SK-N-SH treated with all-trans-retinoic acid at 6 μM for 48 hours (cell line): ENCODE results near the gene GLIS1.

Source experiments
- ATAC-seq: fragments of 200-7000 bp; cut with Tn5 transposase; 3 replicates; pipeline ENCODE4 v1.9.1; 2020; ENCODE audit warnings: mild to moderate bottlenecking, moderate library complexity
- ARNTL ChIP-seq: fragments of 450-650 bp; formaldehyde crosslinking; IDR thresholded peaks from 2 replicates; pipeline ENCODE4 v1.5.0; 2020; ENCODE audit warnings: low read depth, mild to moderate bottlenecking, moderate library complexity, borderline replicate concordance
- BACH2 ChIP-seq: fragments of 250-450 bp; sonication (Bioruptor Pico); IDR thresholded peaks from 2 replicates; pipeline ENCODE4 v1.9.0; 2021; ENCODE audit warnings: mild to moderate bottlenecking, borderline replicate concordance
- CREB5 ChIP-seq: fragments of 250-450 bp; sonication (Bioruptor Pico); IDR thresholded peaks from 2 replicates; pipeline ENCODE4 v1.5.1; 2020; ENCODE audit warnings: low read depth, mild to moderate bottlenecking, moderate library complexity
- CSDC2 ChIP-seq: fragments of 250-450 bp; sonication (Bioruptor Pico); IDR thresholded peaks from 2 replicates; pipeline ENCODE4 v1.5.0; 2020; ENCODE audit warnings: mild to moderate bottlenecking, moderate library complexity
- CSRNP3 ChIP-seq: fragments of 250-450 bp; sonication (Bioruptor Pico); IDR thresholded peaks from 2 replicates; pipeline ENCODE4 v1.5.1; 2021; ENCODE audit warnings: mild to moderate bottlenecking, moderate library complexity
- ESRRG ChIP-seq: fragments of 250-450 bp; sonication (Bioruptor Pico); IDR thresholded peaks from 2 replicates; pipeline ENCODE4 v1.6.1; 2021; ENCODE audit warnings: mild to moderate bottlenecking
- GLIS3 ChIP-seq: fragments of 250-450 bp; sonication (Bioruptor Pico); IDR thresholded peaks from 2 replicates; pipeline ENCODE4 v1.5.0; 2020; ENCODE audit warnings: mild to moderate bottlenecking, moderate library complexity
- ISL1 ChIP-seq: fragments of 250-450 bp; sonication (Bioruptor Pico); IDR thresholded peaks from 2 replicates; pipeline ENCODE4 v2.1.2; 2022; ENCODE audit warnings: mild to moderate bottlenecking, moderate library complexity
- OSR1 ChIP-seq: fragments of 250-450 bp; sonication (Bioruptor Pico); IDR thresholded peaks from 2 replicates; pipeline ENCODE4 v1.8.0; 2022; ENCODE audit warnings: moderate library complexity, mild to moderate bottlenecking, inconsistent platforms
- POU6F1 ChIP-seq: fragments of 250-450 bp; sonication (Bioruptor Pico); IDR thresholded peaks from 2 replicates; pipeline ENCODE4 v1.8.0; 2021; ENCODE audit warnings: low read depth, mild to moderate bottlenecking, moderate library complexity, borderline replicate concordance
- PPARA ChIP-seq: fragments of 250-450 bp; sonication (Bioruptor Pico); IDR thresholded peaks from 2 replicates; pipeline ENCODE4 v1.5.0; 2020; ENCODE audit warnings: mild to moderate bottlenecking, borderline replicate concordance
- RARB ChIP-seq: fragments of 250-450 bp; sonication (Bioruptor Pico); IDR thresholded peaks from 2 replicates; pipeline ENCODE4 v1.8.0; 2021; ENCODE audit warnings: mild to moderate bottlenecking, moderate library complexity
- SNAI2 ChIP-seq: fragments of 250-450 bp; sonication (Bioruptor Pico); IDR thresholded peaks from 2 replicates; pipeline ENCODE4 v1.5.0; 2020; ENCODE audit warnings: mild to moderate bottlenecking, moderate library complexity
- TCF4 ChIP-seq: fragments of 250-450 bp; sonication (Bioruptor Pico); IDR thresholded peaks from 2 replicates; pipeline ENCODE4 v1.8.0; 2021; ENCODE audit warnings: mild to moderate bottlenecking, moderate library complexity, borderline replicate concordance
- TOX ChIP-seq: fragments of 250-450 bp; sonication (Bioruptor Pico); IDR thresholded peaks from 2 replicates; pipeline ENCODE4 v1.8.0; 2021; ENCODE audit warnings: mild to moderate bottlenecking, moderate library complexity, borderline replicate concordance
- TSHZ2 ChIP-seq: fragments of 250-450 bp; sonication (Bioruptor Pico); IDR thresholded peaks from 2 replicates; pipeline ENCODE4 v1.5.0; 2020; ENCODE audit warnings: mild to moderate bottlenecking, moderate library complexity
- ZC3H10 ChIP-seq: fragments of 250-450 bp; sonication (Bioruptor Pico); IDR thresholded peaks from 2 replicates; pipeline ENCODE4 v1.5.1; 2021; ENCODE audit warnings: mild to moderate bottlenecking, moderate library complexity
- ZFP3 ChIP-seq: fragments of 250-450 bp; sonication (Bioruptor Pico); IDR thresholded peaks from 2 replicates; pipeline ENCODE4 v1.5.0; 2020; ENCODE audit warnings: mild to moderate bottlenecking, moderate library complexity
- ZFP30 ChIP-seq: fragments of 450-650 bp; formaldehyde crosslinking; IDR thresholded peaks from 2 replicates; pipeline ENCODE4 v1.5.0; 2022; ENCODE audit warnings: mild to moderate bottlenecking, moderate library complexity
- ZNF565 ChIP-seq: fragments of 450-650 bp; formaldehyde crosslinking; conservative IDR thresholded peaks from 2 replicates; pipeline ENCODE4 v1.5.0; 2020; ENCODE audit warnings: low read depth, mild to moderate bottlenecking, moderate library complexity
- ZNF70 ChIP-seq: fragments of 450-650 bp; formaldehyde crosslinking; IDR thresholded peaks from 2 replicates; pipeline ENCODE4 v1.5.0; 2020; ENCODE audit warnings: mild to moderate bottlenecking, moderate library complexity
- ZNF8 ChIP-seq: fragments of 450-650 bp; formaldehyde crosslinking; IDR thresholded peaks from 2 replicates; pipeline ENCODE4 v1.5.0; 2020; ENCODE audit warnings: mild to moderate bottlenecking, moderate library complexity
- TF ChIP-seq, protein P1 (sequence below): fragments of 250-450 bp; sonication (Bioruptor Pico); IDR thresholded peaks from 2 replicates; pipeline ENCODE4 v1.8.0; 2020; ENCODE audit warnings: mild to moderate bottlenecking, moderate library complexity, borderline replicate concordance

The GLIS1 gene

GRCh38 chr1:53710584-53710983 lies 28.4 kb downstream of the GLIS1 start:
- ATAC-seq: no peak

GRCh38 chr1:53708687-53709086 lies 30.3 kb downstream of the GLIS1 start:
- TF ChIP-seq CSRNP3 (CRISPR knock-in tag): no peak
- no peak for TF ChIP-seq TOX (CRISPR knock-in tag)
- no peak for TF ChIP-seq PPARA (CRISPR knock-in tag)
- no peak for TF ChIP-seq CREB5
- no peak for TF ChIP-seq TCF4 (CRISPR knock-in tag)
- no peak for TF ChIP-seq ZNF70 (CRISPR knock-in tag)
- TF ChIP-seq SNAI2 (CRISPR knock-in tag): no peak
- no peak for TF ChIP-seq ISL1 (CRISPR knock-in tag)
- no peak for TF ChIP-seq OSR1 (CRISPR knock-in tag)
- TF ChIP-seq CSDC2 (CRISPR knock-in tag): no peak
- TF ChIP-seq ZC3H10: no peak
- no peak for TF ChIP-seq ZNF565
- no peak for TF ChIP-seq BACH2 (CRISPR knock-in tag)
- no peak for TF ChIP-seq ZFP3
- TF ChIP-seq, protein P1, sequence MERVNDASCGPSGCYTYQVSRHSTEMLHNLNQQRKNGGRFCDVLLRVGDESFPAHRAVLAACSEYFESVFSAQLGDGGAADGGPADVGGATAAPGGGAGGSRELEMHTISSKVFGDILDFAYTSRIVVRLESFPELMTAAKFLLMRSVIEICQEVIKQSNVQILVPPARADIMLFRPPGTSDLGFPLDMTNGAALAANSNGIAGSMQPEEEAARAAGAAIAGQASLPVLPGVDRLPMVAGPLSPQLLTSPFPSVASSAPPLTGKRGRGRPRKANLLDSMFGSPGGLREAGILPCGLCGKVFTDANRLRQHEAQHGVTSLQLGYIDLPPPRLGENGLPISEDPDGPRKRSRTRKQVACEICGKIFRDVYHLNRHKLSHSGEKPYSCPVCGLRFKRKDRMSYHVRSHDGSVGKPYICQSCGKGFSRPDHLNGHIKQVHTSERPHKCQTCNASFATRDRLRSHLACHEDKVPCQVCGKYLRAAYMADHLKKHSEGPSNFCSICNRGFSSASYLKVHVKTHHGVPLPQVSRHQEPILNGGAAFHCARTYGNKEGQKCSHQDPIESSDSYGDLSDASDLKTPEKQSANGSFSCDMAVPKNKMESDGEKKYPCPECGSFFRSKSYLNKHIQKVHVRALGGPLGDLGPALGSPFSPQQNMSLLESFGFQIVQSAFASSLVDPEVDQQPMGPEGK (CRISPR knock-in tag): no peak
- no peak for TF ChIP-seq ARNTL (CRISPR knock-in tag)
- no peak for TF ChIP-seq ZFP30 (CRISPR knock-in tag)
- no peak for TF ChIP-seq POU6F1
- no peak for TF ChIP-seq TSHZ2 (CRISPR knock-in tag)
- ATAC-seq: no peak

More at GRCh38 chr1:53710584-53710983, 28.4 kb downstream of the GLIS1 start:
- no peak for TF ChIP-seq CSDC2 (CRISPR knock-in tag)

DNA sequence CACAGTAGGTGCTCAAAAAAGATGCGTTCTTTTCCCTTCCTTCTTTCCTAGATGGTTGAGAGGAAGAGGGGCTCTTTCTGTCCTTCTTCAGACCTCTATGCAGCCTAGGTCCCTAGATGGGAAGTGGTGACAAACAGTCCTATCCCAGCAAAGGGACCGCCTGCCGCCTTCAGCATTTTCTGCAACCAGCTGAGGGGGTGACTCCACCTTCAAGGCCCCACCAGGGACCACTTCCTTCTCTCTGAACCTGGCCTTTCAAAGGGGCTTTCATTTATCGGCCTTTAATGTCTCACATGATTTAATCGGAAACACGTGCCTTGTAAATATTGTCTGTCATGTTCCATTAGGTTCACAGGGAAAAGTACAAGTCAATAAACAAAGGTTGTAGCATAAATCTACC lies 32.6 kb downstream of the GLIS1 start:
- no peak for ATAC-seq

More for the DNA sequence above, 32.6 kb downstream of the GLIS1 start:
- TF ChIP-seq ESRRG (CRISPR knock-in tag) (no peak), TOX (CRISPR knock-in tag) (no peak), ZC3H10 (no peak), GLIS3 (no peak), SNAI2 (CRISPR knock-in tag) (no peak), CSDC2 (CRISPR knock-in tag) (no peak), BACH2 (CRISPR knock-in tag) (no peak), OSR1 (CRISPR knock-in tag) (no peak), RARB (CRISPR knock-in tag) (no peak), ZNF8 (CRISPR knock-in tag) (no peak), CSRNP3 (CRISPR knock-in tag) (no peak), TCF4 (CRISPR knock-in tag) (no peak), ZFP30 (CRISPR knock-in tag) (no peak), POU6F1 (no peak), ARNTL (CRISPR knock-in tag) (no peak), ZNF70 (CRISPR knock-in tag) (no peak)
- TF ChIP-seq, protein P1 (CRISPR knock-in tag): no peak
